ENCODE results near the gene PIGU. TPM values are rescaled to one million over a fixed set of nuclear protein-coding genes. Genes with fewer than 3 reads are reported as not detected.

PIGU gene
- total RNA-seq, 6 experiments from 2014 or later, result 4.0 to 14.9 (median 7.3) TPM

- H3K27me3 ChIP-seq, result no peaks in the 10 kb centered on the region
- no peak overlapping the region for H3K4me3 ChIP-seq
- DNase-seq (peak in 1 of 3 donors; percentile 44), ATAC-seq (peak in 1 of 4 donors; percentile 9)
- H3K36me3 ChIP-seq, result peaks cover 0 to 57% (median 21%) of the 10 kb centered on the region in 4 donors
- H3K4me1 ChIP-seq, result peaks cover 0 to 10% (median 2%) of the 10 kb centered on the region in 4 donors
- whole genome bisulfite sequencing (ENCODE audit: insufficient coverage, low coverage, low lambda C conversion rate, missing lambda C conversion rate), result 80% methylated on average over 4 of the region's 8 CpGs
- H3K9me3 ChIP-seq, result no peaks in the 10 kb centered on the region
- no peak overlapping the region for H3K27ac ChIP-seq
- intact Hi-C loops (cut with DNase I), result loop anchor here in 1 of 2 donors (10.0 kb wide), 1 partner anchor 167 kb away; the partner anchor contains the start of gene TP53INP2
- TF ChIP-seq CTCF (IDR thresholded peaks at IDR 0.05), result no peak
- no peak for TF ChIP-seq POLR2A (IDR thresholded peaks at IDR 0.05)
These were observed 139.2 kb downstream of the PIGU start for GRCh38 chr20:34537651-34538050.

DNA sequence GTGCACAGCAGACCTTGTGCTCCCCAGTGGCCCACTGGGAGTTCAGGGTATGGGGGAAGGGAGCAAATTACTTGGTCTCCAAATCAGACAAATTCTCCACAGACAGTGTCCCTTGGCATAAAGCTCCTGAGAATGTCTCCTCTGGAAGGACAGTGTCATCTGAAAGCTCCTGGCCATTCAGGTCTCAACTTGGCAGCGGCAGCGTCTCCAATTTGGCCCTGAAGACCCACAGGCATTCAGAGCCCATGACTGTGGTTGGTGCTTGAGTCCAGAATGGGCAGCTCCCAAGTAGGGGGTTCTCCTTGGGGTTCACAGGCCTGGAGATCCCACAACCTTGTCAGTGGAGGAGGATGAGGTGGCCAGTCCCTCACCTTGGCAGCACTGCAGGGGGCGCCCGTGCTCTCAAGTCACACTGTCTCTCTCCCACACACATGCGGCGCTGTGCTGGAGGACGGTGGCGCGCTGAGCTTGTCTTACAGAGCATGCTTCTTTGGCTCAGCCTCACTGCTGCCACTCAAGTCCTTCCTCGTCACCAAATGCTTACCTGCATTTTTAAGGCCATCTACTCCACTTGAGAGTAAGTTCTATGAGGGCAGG lies 140.0 kb downstream of the PIGU start:
- intact Hi-C loops (cut with DNase I), result loop anchor here in 1 of 2 donors (10.0 kb wide), 1 partner anchor 168 kb away; the partner anchor contains the start of gene TP53INP2
- Histone ChIP-seq H3K9me3 (no peaks in the 10 kb centered on the region), H3K4me1 (peaks cover 0 to 10% (median 2%) of the 10 kb centered on the region in 4 donors), H3K36me3 (peaks cover 0 to 57% (median 21%) of the 10 kb centered on the region in 4 donors), H3K27ac (no peak overlapping the region), H3K27me3 (no peaks in the 10 kb centered on the region), H3K4me3 (no peak overlapping the region)
- TF ChIP-seq POLR2A (IDR thresholded peaks at IDR 0.05) (no peak), CTCF (IDR thresholded peaks at IDR 0.05) (peak; percentile 19 to 52 (median 38))
- WGBS (ENCODE audit: insufficient coverage, low coverage, low lambda C conversion rate, missing lambda C conversion rate), result 36% methylated on average over 2 of the region's 10 CpGs
- ATAC-seq (peak; percentile 44 to 61 (median 54)), DNase-seq (peak in 2 of 3 donors; percentile 59 to 69)

DNA sequence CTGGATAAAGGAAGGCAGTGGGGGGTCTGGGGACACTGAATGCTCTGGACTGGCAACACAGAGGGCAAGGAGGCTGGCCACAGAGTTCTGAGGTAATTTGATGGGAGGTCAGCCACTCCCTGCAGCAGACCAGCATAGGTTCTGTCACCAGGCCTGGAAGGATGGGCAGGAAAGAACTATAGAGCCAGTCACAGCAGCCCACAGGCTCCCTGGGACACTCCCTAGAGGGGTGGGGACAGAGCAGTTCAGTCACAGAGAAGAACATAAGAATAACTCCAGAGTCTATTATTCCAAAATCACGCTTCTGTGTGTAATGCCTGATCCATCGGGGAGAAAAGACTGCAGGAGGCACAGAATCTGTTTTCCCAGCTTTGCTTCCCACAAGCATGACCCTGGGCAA lies 141.0 kb downstream of the PIGU start:
- WGBS (ENCODE audit: insufficient coverage, low coverage, low lambda C conversion rate, missing lambda C conversion rate), result no CpG with 5 or more reads among the region's 2 CpGs
- H3K4me1 ChIP-seq, result peaks cover 0 to 10% (median 2%) of the 10 kb centered on the region in 4 donors
- H3K9me3 ChIP-seq, result no peaks in the 10 kb centered on the region
- TF ChIP-seq POLR2A (IDR thresholded peaks at IDR 0.05) (no peak), CTCF (IDR thresholded peaks at IDR 0.05) (no peak)
- no peak overlapping the region for H3K4me3 ChIP-seq
- H3K27ac ChIP-seq, result no peak overlapping the region
- H3K27me3 ChIP-seq, result no peaks in the 10 kb centered on the region
- intact Hi-C loops (cut with DNase I), result loop anchor here in 1 of 2 donors (10.0 kb wide), 1 partner anchor 169 kb away; the partner anchor contains the start of gene TP53INP2
- peaks cover 0 to 50% (median 16%) of the 10 kb centered on the region in 4 donors for H3K36me3 ChIP-seq
- peak in 1 of 3 donors; percentile 14 for DNase-seq
- ATAC-seq, result no peak

- no peaks in the 10 kb centered on the region for H3K27me3 ChIP-seq
- H3K36me3 ChIP-seq, result peaks cover 0 to 48% (median 13%) of the 10 kb centered on the region in 4 donors
- no peak overlapping the region for H3K27ac ChIP-seq
- TF ChIP-seq CTCF (IDR thresholded peaks at IDR 0.05) (no peak), POLR2A (IDR thresholded peaks at IDR 0.05) (no peak)
- WGBS (ENCODE audit: insufficient coverage, low coverage, low lambda C conversion rate, missing lambda C conversion rate), result 88% methylated on average over 15 of the region's 15 CpGs
- H3K4me3 ChIP-seq, result no peak overlapping the region
- H3K9me3 ChIP-seq, result no peaks in the 10 kb centered on the region
- intact Hi-C loops (cut with DNase I), result loop anchor here in 1 of 2 donors (10.0 kb wide), 1 partner anchor 169 kb away; the partner anchor contains the start of gene TP53INP2
- peaks cover 0 to 10% (median 2%) of the 10 kb centered on the region in 4 donors for H3K4me1 ChIP-seq
- DNase-seq, result peak in 1 of 3 donors; percentile 30
- ATAC-seq, result no peak
These were observed 141.5 kb downstream of the PIGU start for GRCh38 chr20:34535301-34535840.
